Caki2 (cell line): ENCODE measurements around the gene GIT1. TPM values are rescaled to one million over a fixed set of nuclear protein-coding genes. Genes with fewer than 3 reads are reported as not detected.
A peak's percentile ranks its signal among the peaks of the same experiment; 100 is the strongest.
"Not testable (repeated sequence)": the region's sequence is repeated elsewhere in the genome, so short reads cannot be mapped to it uniquely, and the experiment has no call there.

Experiments
- DNase-seq: peaks from one replicate; pipeline ENCODE4 v3.0.0-alpha.2; 2015; ENCODE audit warnings: low read depth
- in situ Hi-C: cut with HindIII; loops from 2 replicates; pipeline ENCODE4 v1.10.0; 2016; ENCODE audit warnings: low sequenced_read_pairs, low pct_unique_long_range_greater_than_20kb, mixed read lengths
- total RNA-seq: library from RNA; depleted of rRNA; stranded (reverse); fragments of >200 nt; shearing (Covaris generic); gene quantifications from 2 replicates; pipeline ENCODE4 v1.2.3, GENCODE V29; 2014; ENCODE audit warnings: low replicate concordance; rRNA removed

Gene GIT1
- total RNA-seq, 1 experiment from 2014 or later = 55.9 TPM

- in situ Hi-C loops, DNase-seq: not testable (repeated sequence)
Measured at GRCh38 chr17:29558139-29558538, 31.3 kb downstream of the GIT1 start.

GRCh38 chr17:29557739-29558116, 31.7 kb downstream of the GIT1 start:
- no peak for DNase-seq
- in situ Hi-C loops = no loop called here

- in situ Hi-C loops = no loop called here
- peak; percentile 93 for DNase-seq
Measured at GRCh38 chr17:29557085-29557738, 32.2 kb downstream of the GIT1 start.

DNA sequence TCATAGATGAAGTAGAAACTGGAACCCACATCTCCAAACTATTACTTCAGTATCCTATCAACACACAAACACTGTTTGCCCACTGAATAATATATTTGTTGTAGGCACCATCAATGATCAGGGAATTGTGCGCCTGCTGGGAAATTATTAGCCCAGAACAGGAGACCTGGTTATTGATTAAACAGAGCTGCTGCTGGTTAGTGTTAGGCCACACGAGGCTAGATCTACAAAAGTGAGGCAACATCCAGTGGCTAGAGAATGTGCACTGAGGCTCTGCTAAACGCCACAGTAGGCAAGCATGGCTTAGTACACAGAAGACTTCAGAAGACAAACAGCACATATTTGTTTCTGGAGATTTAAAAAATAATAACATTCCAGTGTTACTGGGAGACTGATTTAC, 33.6 kb downstream of the GIT1 start:
- DNase-seq = peak; percentile 77
- in situ Hi-C loops = no loop called here

- in situ Hi-C loops = no loop called here
- no peak for DNase-seq
Measured at GRCh38 chr17:29549177-29549923, 40.1 kb downstream of the GIT1 start.

DNA sequence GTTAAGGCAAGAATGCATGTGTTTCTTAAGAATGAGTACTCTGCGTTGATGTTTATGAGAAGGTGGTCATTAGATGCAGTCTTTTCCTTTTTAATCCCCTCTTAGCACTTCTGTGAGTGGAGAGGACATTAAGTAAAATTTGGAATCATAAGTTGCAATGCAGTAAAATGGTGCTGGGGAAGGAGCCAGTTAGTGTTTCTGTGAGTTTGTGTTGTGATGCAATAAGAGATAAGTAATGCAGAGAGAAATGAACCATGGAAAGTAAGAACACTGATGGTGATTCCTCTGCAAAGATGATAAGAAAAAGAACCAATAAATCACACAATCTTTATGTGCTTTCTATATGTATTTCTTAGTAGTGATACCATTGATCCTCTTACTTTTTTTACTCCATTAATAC, 42.6 kb downstream of the GIT1 start:
- in situ Hi-C loops = no loop called here
- DNase-seq = no peak

- DNase-seq = peak; percentile 42
- in situ Hi-C loops = no loop called here
Measured at GRCh38 chr17:29546085-29546484, 43.4 kb downstream of the GIT1 start.

- in situ Hi-C loops = no loop called here
- DNase-seq = no peak
Measured at GRCh38 chr17:29544066-29544465, 45.4 kb downstream of the GIT1 start.

DNA sequence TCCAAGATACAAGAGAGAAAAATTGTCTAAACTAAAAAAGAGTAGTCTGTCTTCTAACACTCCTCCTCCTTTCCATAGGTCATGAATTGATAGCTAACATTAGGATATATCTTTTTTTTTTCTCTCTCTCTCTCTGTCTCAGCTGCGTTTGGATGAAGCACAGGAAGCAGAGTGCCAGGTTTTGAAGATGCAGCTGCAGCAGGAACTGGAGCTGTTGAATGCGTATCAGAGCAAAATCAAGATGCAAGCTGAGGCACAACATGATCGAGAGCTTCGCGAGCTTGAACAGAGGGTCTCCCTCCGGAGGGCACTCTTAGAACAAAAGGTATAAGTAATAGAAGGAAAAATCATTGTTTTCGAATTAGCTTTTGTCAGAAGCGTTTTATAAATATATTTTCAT, 55.5 kb downstream of the GIT1 start:
- no peak for DNase-seq
- in situ Hi-C loops = no loop called here

DNA sequence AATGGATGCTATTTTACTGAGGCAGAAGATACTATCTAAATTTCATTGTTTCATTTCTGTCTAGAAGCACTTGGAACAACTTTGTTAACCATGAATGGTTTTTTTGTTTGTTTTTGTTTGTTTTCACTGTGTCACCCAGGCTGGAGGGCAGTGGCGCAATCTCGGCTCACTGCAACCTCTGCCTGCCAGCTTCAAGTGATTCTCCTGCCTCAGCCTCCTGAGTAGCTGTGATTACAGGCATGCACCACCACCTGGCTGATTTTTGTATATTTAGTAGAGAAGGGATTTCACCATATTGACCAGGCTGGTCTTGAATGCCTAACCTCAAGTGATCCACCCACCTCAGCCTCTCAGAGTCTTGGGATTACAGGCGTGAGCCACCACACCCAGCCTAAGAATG, 63.1 kb downstream of the GIT1 start:
- DNase-seq = no peak
- in situ Hi-C loops = no loop called here

- in situ Hi-C loops = no loop called here
- DNase-seq = no peak
Measured at GRCh38 chr17:29524692-29525091, 64.8 kb downstream of the GIT1 start.

Other genes with a start within 250 kb of the GIT1 start
- 13.6 and 14.2 TPM in 2 replicates for gene TAOK1, start 199.3 kb downstream of the GIT1 start, total RNA-seq
- 19.3 and 27.6 TPM in 2 replicates for gene ABHD15, start 22.6 kb downstream of the GIT1 start, total RNA-seq
- 113 and 134 TPM in 2 replicates for gene TP53I13, start 20.9 kb downstream of the GIT1 start, total RNA-seq
- gene ANKRD13B, start 3.5 kb upstream of the GIT1 start, total RNA-seq = 15.8 and 17.3 TPM in 2 replicates
- 0.95 and 6.6 TPM in 2 replicates for gene CORO6, start 33.3 kb upstream of the GIT1 start, total RNA-seq